NB4 (cell line): ENCODE results near the gene LRGUK.

Source experiments
- DNase-seq: peaks from one replicate; pipeline ENCODE4 v3.0.0; 2010; ENCODE audit warnings: low read depth
- H3K4me3 ChIP-seq: one replicate; pipeline ENCODE4 v1.5.1; 2011; ENCODE audit warnings: mild to moderate bottlenecking, low read depth, low read length, moderate library complexity
- CTCF ChIP-seq: IDR thresholded peaks from one replicate; pipeline ENCODE4 v1.5.1; 2012; ENCODE audit warnings: low read depth, low read length
- MAX ChIP-seq: IDR thresholded peaks from 2 replicates; pipeline ENCODE4 v1.6.1; 2011; ENCODE audit warnings: low read depth, low read length
- MYC ChIP-seq: IDR thresholded peaks from 2 replicates; pipeline ENCODE4 v1.6.1; 2011; ENCODE audit warnings: low read depth, low read length
- POLR2A ChIP-seq: IDR thresholded peaks from 2 replicates; pipeline ENCODE4 v1.6.1; 2011; ENCODE audit warnings: mild to moderate bottlenecking; ENCODE audit not compliant: insufficient read length; ENCODE audit errors: extremely low read depth

LRGUK gene

GRCh38 chr7:134175334-134176036 lies 48.3 kb downstream of the LRGUK start:
- no peak overlapping the region for H3K4me3 ChIP-seq
- no peak for TF ChIP-seq CTCF
- no peak for TF ChIP-seq MYC
- TF ChIP-seq POLR2A, result no peak
- TF ChIP-seq MAX, result no peak
- no peak for DNase-seq

- no peak overlapping the region for H3K4me3 ChIP-seq
- DNase-seq, result no peak
These were observed 48.9 kb downstream of the LRGUK start for GRCh38 chr7:134176037-134176350.

GRCh38 chr7:134179036-134180011 lies 52.2 kb downstream of the LRGUK start:
- no peak for TF ChIP-seq CTCF
- no peak for TF ChIP-seq POLR2A
- TF ChIP-seq MAX, result no peak
- no peak for TF ChIP-seq MYC
- no peak for DNase-seq
- H3K4me3 ChIP-seq, result no peak overlapping the region

More at GRCh38 chr7:134176037-134176350, 48.9 kb downstream of the LRGUK start:
- no peak for TF ChIP-seq POLR2A
- TF ChIP-seq MYC, result no peak
- no peak for TF ChIP-seq MAX
- no peak for TF ChIP-seq CTCF

- no peak for DNase-seq
- TF ChIP-seq POLR2A (no peak), MYC (no peak), MAX (no peak), CTCF (no peak)
- H3K4me3 ChIP-seq, result no peak overlapping the region
These were observed 53.2 kb downstream of the LRGUK start for GRCh38 chr7:134180376-134180775.

GRCh38 chr7:134182078-134182477 lies 54.9 kb downstream of the LRGUK start:
- no peak for TF ChIP-seq MAX
- TF ChIP-seq MYC, result no peak
- TF ChIP-seq POLR2A, result no peak
- TF ChIP-seq CTCF, result no peak
- no peak for DNase-seq
- H3K4me3 ChIP-seq, result no peak overlapping the region
